Glutamatergic neuron (in vitro differentiated cells): ENCODE results near the gene ADGRG6. TPM values are rescaled to one million over a fixed set of nuclear protein-coding genes. Genes with fewer than 3 reads are reported as not detected.

Experiments used
- DNase-seq: peaks from one replicate; pipeline ENCODE4 v3.0.0; 2022
- H3K27ac Mint-ChIP-seq: one replicate; pipeline ENCODE4 v1.8.0; 2020; ENCODE audit warnings: mild to moderate bottlenecking, mixed read lengths, inconsistent platforms; ENCODE audit not compliant: unreplicated experiment
- H3K27me3 Mint-ChIP-seq: one replicate; pipeline ENCODE4 v1.8.0; 2020; ENCODE audit warnings: mild to moderate bottlenecking, moderate library complexity, mixed read lengths, inconsistent platforms; ENCODE audit not compliant: unreplicated experiment
- H3K36me3 Mint-ChIP-seq: one replicate; pipeline ENCODE4 v1.8.0; 2020; ENCODE audit warnings: mild to moderate bottlenecking, mixed read lengths, inconsistent platforms; ENCODE audit not compliant: unreplicated experiment
- H3K4me1 Mint-ChIP-seq: one replicate; pipeline ENCODE4 v1.8.0; 2020; ENCODE audit warnings: mild to moderate bottlenecking, low read depth, mixed read lengths, inconsistent platforms; ENCODE audit not compliant: unreplicated experiment
- H3K4me3 Mint-ChIP-seq: one replicate; pipeline ENCODE4 v1.8.0; 2020; ENCODE audit warnings: mild to moderate bottlenecking, mixed read lengths, inconsistent platforms; ENCODE audit not compliant: unreplicated experiment
- H3K9me3 Mint-ChIP-seq: one replicate; pipeline ENCODE4 v1.8.0; 2020; ENCODE audit warnings: mild to moderate bottlenecking, moderate library complexity, mixed read lengths, inconsistent platforms; ENCODE audit not compliant: unreplicated experiment
- CTCF ChIP-seq: fragments of 200-600 bp; sonication (generic); IDR thresholded peaks from one replicate; pipeline ENCODE4 v1.5.0; 2021; ENCODE audit not compliant: partially characterized antibody, unreplicated experiment
- total RNA-seq: library from RNA; stranded (reverse); fragmentation: NEBNext Ultra II Directional; extraction: Animal tissue kit (Norgen Biotek cat#: 25700); gene quantifications from one replicate; pipeline ENCODE4 v1.2.1, GENCODE V29; 2021; ENCODE audit not compliant: unreplicated experiment

The ADGRG6 gene
- total RNA-seq, 1 donor from 2014 or later = not detected

GRCh38 chr6:142274656-142275055 is 27.2 kb upstream of the ADGRG6 start:
- Mint-ChIP-seq H3K4me3 (no peak overlapping the region), H3K36me3 (no peaks in the 10 kb centered on the region), H3K4me1 (no peaks in the 10 kb centered on the region), H3K27ac (no peak overlapping the region), H3K9me3 (no peaks in the 10 kb centered on the region), H3K27me3 (no peaks in the 10 kb centered on the region)
- no peak for DNase-seq
- TF ChIP-seq CTCF = no peak

GRCh38 chr6:142275236-142276006 is 26.4 kb upstream of the ADGRG6 start:
- no peak overlapping the region for H3K27ac Mint-ChIP-seq
- H3K27me3 Mint-ChIP-seq = no peaks in the 10 kb centered on the region
- TF ChIP-seq CTCF = no peak
- no peaks in the 10 kb centered on the region for H3K36me3 Mint-ChIP-seq
- no peak for DNase-seq
- no peak overlapping the region for H3K4me3 Mint-ChIP-seq
- H3K9me3 Mint-ChIP-seq = no peaks in the 10 kb centered on the region
- H3K4me1 Mint-ChIP-seq = no peaks in the 10 kb centered on the region

- Mint-ChIP-seq H3K9me3 (no peaks in the 10 kb centered on the region), H3K27ac (no peak overlapping the region), H3K36me3 (no peaks in the 10 kb centered on the region), H3K4me1 (no peaks in the 10 kb centered on the region), H3K27me3 (no peaks in the 10 kb centered on the region), H3K4me3 (no peak overlapping the region)
- TF ChIP-seq CTCF = no peak
- no peak for DNase-seq
Measured at GRCh38 chr6:142276256-142276655, 25.6 kb upstream of the ADGRG6 start.

GRCh38 chr6:142279350-142280180 is 22.2 kb upstream of the ADGRG6 start:
- no peak overlapping the region for H3K27ac Mint-ChIP-seq
- no peak for TF ChIP-seq CTCF
- peaks cover 2% of the 10 kb centered on the region for H3K27me3 Mint-ChIP-seq
- H3K4me1 Mint-ChIP-seq = no peaks in the 10 kb centered on the region
- H3K9me3 Mint-ChIP-seq = no peaks in the 10 kb centered on the region
- DNase-seq = no peak
- no peaks in the 10 kb centered on the region for H3K36me3 Mint-ChIP-seq
- H3K4me3 Mint-ChIP-seq = no peak overlapping the region

- Mint-ChIP-seq H3K9me3 (no peaks in the 10 kb centered on the region), H3K4me1 (no peaks in the 10 kb centered on the region), H3K27ac (no peak overlapping the region), H3K36me3 (no peaks in the 10 kb centered on the region), H3K4me3 (no peak overlapping the region), H3K27me3 (peaks cover 2% of the 10 kb centered on the region)
- no peak for TF ChIP-seq CTCF
- DNase-seq = no peak
Measured at GRCh38 chr6:142280265-142280664, 21.5 kb upstream of the ADGRG6 start.
